Measurements from ENCODE around the gene ZBTB16.

ZBTB16 gene

DNA sequence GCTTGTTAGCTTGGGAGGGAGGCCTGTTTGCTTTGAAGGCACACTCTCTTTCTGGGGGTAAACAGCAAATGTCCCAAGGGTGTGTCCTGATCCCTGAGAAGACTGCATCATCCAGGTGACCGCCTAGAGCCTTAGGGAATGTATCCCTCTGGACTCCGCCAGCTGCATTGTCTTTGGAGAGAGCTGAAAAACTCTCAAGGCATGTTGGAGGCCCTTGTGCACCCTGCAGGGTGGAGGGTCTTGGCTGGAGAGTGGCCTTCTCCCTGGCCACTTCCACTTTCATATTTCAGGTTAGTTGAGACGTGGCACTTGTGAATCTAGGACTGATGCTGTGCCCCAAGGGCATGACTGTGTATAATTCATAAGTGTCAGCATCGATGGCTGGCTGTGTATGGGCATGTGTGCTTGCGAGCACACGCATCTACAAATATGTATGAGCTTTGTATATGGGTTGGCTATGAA lies 70.6 kb downstream of the ZBTB16 start (continued):
- TF ChIP-seq, protein P1, sequence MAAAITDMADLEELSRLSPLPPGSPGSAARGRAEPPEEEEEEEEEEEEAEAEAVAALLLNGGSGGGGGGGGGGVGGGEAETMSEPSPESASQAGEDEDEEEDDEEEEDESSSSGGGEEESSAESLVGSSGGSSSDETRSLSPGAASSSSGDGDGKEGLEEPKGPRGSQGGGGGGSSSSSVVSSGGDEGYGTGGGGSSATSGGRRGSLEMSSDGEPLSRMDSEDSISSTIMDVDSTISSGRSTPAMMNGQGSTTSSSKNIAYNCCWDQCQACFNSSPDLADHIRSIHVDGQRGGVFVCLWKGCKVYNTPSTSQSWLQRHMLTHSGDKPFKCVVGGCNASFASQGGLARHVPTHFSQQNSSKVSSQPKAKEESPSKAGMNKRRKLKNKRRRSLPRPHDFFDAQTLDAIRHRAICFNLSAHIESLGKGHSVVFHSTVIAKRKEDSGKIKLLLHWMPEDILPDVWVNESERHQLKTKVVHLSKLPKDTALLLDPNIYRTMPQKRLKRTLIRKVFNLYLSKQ (tag by site-specific recombination; IDR thresholded peaks at IDR 0.05; ENCODE audit: borderline replicate concordance) = no peak
- TF ChIP-seq ZNF585B (tag by site-specific recombination; IDR thresholded peaks at IDR 0.05) = no peak
- no peak for TF ChIP-seq ZNF16 (tag by site-specific recombination; IDR thresholded peaks at IDR 0.05; ENCODE audit: low read depth)
- TF ChIP-seq ZNF426 (tag by site-specific recombination; IDR thresholded peaks at IDR 0.05) = no peak
- no peak for TF ChIP-seq ZNF549 (tag by site-specific recombination; IDR thresholded peaks at IDR 0.05)
- TF ChIP-seq, protein P2, sequence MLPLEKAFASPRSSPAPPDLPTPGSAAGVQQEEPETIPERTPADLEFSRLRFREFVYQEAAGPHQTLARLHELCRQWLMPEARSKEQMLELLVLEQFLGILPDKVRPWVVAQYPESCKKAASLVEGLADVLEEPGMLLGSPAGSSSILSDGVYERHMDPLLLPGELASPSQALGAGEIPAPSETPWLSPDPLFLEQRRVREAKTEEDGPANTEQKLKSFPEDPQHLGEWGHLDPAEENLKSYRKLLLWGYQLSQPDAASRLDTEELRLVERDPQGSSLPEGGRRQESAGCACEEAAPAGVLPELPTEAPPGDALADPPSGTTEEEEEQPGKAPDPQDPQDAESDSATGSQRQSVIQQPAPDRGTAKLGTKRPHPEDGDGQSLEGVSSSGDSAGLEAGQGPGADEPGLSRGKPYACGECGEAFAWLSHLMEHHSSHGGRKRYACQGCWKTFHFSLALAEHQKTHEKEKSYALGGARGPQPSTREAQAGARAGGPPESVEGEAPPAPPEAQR (tag by site-specific recombination; IDR thresholded peaks at IDR 0.05) = no peak
- no peak for TF ChIP-seq MEIS1 (CRISPR knock-in tag; IDR thresholded peaks at IDR 0.05; ENCODE audit: borderline replicate concordance)
- TF ChIP-seq ZNF169 (tag by site-specific recombination; IDR thresholded peaks at IDR 0.05) = no peak
- no peak for TF ChIP-seq ZNF146 (tag by site-specific recombination; IDR thresholded peaks at IDR 0.05)
- TF ChIP-seq, protein P3, sequence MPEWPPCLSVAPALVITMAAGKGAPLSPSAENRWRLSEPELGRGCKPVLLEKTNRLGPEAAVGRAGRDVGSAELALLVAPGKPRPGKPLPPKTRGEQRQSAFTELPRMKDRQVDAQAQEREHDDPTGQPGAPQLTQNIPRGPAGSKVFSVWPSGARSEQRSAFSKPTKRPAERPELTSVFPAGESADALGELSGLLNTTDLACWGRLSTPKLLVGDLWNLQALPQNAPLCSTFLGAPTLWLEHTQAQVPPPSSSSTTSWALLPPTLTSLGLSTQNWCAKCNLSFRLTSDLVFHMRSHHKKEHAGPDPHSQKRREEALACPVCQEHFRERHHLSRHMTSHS (tag by site-specific recombination; IDR thresholded peaks at IDR 0.05) = no peak

DNA sequence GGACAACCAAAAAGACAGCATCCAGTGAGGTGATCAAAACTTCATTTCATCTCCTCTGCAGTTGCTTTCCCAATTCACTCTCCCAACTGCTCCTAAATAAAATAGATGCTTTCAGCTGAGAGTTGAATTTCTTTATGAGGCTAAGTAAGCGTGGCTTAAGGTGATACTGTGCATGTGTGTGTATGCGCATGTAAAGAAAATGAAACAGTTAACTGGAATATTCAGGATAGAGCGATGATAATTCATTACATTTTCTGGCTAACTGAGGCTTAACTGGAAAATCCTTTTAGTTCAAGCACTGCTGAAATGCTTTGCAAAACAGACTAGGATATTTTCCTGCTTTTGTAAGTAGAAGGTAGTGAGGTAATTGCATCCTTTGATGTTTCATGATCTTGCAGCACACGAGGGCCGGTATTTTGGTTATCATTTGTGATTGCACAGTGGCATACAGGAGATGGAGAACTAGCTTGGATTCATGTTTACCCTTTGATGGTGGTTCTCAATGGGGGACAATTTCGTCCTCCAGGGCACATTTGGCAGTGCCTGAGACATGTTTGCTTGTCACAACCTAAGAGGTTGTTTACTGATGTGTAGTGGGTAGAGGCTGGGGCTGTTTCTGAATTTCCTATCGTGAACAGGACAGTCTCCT lies 71.2 kb downstream of the ZBTB16 start:
- no peaks in the 10 kb centered on the region; the same call in 1 of the 2 replicates for H3K4me1 ChIP-seq (ENCODE audit: control insufficient read depth, insufficient read depth, low read length)
- ChIA-PET CTCF (no interaction called here), POLR2A (no interaction called here)
- H3K9me3 ChIP-seq (ENCODE audit: control insufficient read depth, insufficient read depth, low read depth, low read length) = no peaks in the 10 kb centered on the region
- TF ChIP-seq ZNF585B (tag by site-specific recombination; IDR thresholded peaks at IDR 0.05) (no peak), TCF7L2 (IDR thresholded peaks at IDR 0.05; ENCODE audit: borderline replicate concordance, low read depth, low read length) (no peak), MYNN (tag by site-specific recombination; IDR thresholded peaks at IDR 0.05; ENCODE audit: borderline replicate concordance) (no peak), SCRT1 (tag by site-specific recombination; IDR thresholded peaks at IDR 0.05; ENCODE audit: borderline replicate concordance) (no peak), ZNF335 (tag by site-specific recombination; conservative IDR thresholded peaks at IDR 0.05) (no peak), ZNF555 (tag by site-specific recombination; conservative IDR thresholded peaks at IDR 0.05) (no peak), OSR2 (tag by site-specific recombination; IDR thresholded peaks at IDR 0.05) (no peak), ZFHX2 (tag by site-specific recombination; conservative IDR thresholded peaks at IDR 0.05) (no peak), ZNF24 (tag by site-specific recombination; IDR thresholded peaks at IDR 0.05) (no peak), BCL11A (tag by site-specific recombination; IDR thresholded peaks at IDR 0.05; ENCODE audit: low read depth) (no peak), ZNF501 (tag by site-specific recombination; IDR thresholded peaks at IDR 0.05) (no peak), ZBTB21 (tag by site-specific recombination; IDR thresholded peaks at IDR 0.05) (no peak)
- TF ChIP-seq, protein P4, sequence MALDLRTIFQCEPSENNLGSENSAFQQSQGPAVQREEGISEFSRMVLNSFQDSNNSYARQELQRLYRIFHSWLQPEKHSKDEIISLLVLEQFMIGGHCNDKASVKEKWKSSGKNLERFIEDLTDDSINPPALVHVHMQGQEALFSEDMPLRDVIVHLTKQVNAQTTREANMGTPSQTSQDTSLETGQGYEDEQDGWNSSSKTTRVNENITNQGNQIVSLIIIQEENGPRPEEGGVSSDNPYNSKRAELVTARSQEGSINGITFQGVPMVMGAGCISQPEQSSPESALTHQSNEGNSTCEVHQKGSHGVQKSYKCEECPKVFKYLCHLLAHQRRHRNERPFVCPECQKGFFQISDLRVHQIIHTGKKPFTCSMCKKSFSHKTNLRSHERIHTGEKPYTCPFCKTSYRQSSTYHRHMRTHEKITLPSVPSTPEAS (tag by site-specific recombination; IDR thresholded peaks at IDR 0.05) = no peak
- TF ChIP-seq, protein P5, sequence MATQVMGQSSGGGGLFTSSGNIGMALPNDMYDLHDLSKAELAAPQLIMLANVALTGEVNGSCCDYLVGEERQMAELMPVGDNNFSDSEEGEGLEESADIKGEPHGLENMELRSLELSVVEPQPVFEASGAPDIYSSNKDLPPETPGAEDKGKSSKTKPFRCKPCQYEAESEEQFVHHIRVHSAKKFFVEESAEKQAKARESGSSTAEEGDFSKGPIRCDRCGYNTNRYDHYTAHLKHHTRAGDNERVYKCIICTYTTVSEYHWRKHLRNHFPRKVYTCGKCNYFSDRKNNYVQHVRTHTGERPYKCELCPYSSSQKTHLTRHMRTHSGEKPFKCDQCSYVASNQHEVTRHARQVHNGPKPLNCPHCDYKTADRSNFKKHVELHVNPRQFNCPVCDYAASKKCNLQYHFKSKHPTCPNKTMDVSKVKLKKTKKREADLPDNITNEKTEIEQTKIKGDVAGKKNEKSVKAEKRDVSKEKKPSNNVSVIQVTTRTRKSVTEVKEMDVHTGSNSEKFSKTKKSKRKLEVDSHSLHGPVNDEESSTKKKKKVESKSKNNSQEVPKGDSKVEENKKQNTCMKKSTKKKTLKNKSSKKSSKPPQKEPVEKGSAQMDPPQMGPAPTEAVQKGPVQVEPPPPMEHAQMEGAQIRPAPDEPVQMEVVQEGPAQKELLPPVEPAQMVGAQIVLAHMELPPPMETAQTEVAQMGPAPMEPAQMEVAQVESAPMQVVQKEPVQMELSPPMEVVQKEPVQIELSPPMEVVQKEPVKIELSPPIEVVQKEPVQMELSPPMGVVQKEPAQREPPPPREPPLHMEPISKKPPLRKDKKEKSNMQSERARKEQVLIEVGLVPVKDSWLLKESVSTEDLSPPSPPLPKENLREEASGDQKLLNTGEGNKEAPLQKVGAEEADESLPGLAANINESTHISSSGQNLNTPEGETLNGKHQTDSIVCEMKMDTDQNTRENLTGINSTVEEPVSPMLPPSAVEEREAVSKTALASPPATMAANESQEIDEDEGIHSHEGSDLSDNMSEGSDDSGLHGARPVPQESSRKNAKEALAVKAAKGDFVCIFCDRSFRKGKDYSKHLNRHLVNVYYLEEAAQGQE (tag by site-specific recombination; IDR thresholded peaks at IDR 0.05) = no peak
- H3K36me3 ChIP-seq (ENCODE audit: control insufficient read depth in 2 of 2, insufficient read depth in 1 of 2, low read length in 2 of 2) = no peaks in the 10 kb centered on the region
- H3K27ac ChIP-seq (ENCODE audit: extremely low read depth, low read depth, low read length) = no peak overlapping the region
- H3K4me3 ChIP-seq (ENCODE audit: low read depth, low read length) = no peak overlapping the region

Data from HEK293 (cell line).